GM23338 (cell line): ENCODE data around the gene TNIP2. TPM values are rescaled to one million over a fixed set of nuclear protein-coding genes. Genes with fewer than 3 reads are reported as not detected.

Source experiments
- ATAC-seq: fragments of 200-7000 bp; cut with Tn5 transposase; 3 replicates; pipeline ENCODE4 v1.9.1; 2020
- DNase-seq: peaks from one replicate; pipeline ENCODE4 v3.0.0-alpha.2; 2015; ENCODE audit warnings: low spot score
- H2AFZ ChIP-seq: fragments of 200-600 bp; sonication (generic); 2 replicates; pipeline ENCODE4 v1.8.0; 2016; ENCODE audit warnings: antibody characterized with exemption, mild to moderate bottlenecking, moderate library complexity
- H3F3A ChIP-seq: fragments of 200-600 bp; sonication (generic); replicated peaks from 2 replicates; pipeline ENCODE4 v1.8.0; 2017; ENCODE audit warnings: antibody characterized with exemption, mixed run types, low read depth
- H3K27ac ChIP-seq: fragments of 200-600 bp; sonication (generic); 2 replicates; pipeline ENCODE4 v1.6.1; 2016; ENCODE audit warnings: low read depth
- H3K27me3 ChIP-seq: fragments of 200-600 bp; sonication (generic); 2 replicates; pipeline ENCODE4 v1.8.0; 2016; ENCODE audit warnings: mild to moderate bottlenecking, mixed run types, moderate library complexity; ENCODE audit not compliant: insufficient read depth
- H3K36me3 ChIP-seq: fragments of 200-600 bp; sonication (generic); 2 replicates; pipeline ENCODE4 v1.8.0; 2016; ENCODE audit warnings: mild to moderate bottlenecking; ENCODE audit not compliant: insufficient read depth
- H3K4me1 ChIP-seq: fragments of 200-600 bp; sonication (generic); 2 replicates; pipeline ENCODE4 v1.8.0; 2016; ENCODE audit warnings: mild to moderate bottlenecking, moderate library complexity; ENCODE audit not compliant: insufficient read depth
- H3K4me2 ChIP-seq: fragments of 200-600 bp; sonication (generic); 2 replicates; pipeline ENCODE4 v1.7.1; 2017; ENCODE audit warnings: mixed run types
- H3K4me3 ChIP-seq: fragments of 200-600 bp; sonication (generic); 2 replicates; pipeline ENCODE4 v1.6.1; 2016; ENCODE audit warnings: mixed run types
- H3K79me2 ChIP-seq: fragments of 200-600 bp; sonication (generic); replicated peaks from 2 replicates; pipeline ENCODE4 v1.8.0; 2017; ENCODE audit warnings: mild to moderate bottlenecking; ENCODE audit not compliant: insufficient read depth
- H3K9me2 ChIP-seq: fragments of 200-600 bp; sonication (generic); 2 replicates; pipeline ENCODE4 v1.8.0; 2017; ENCODE audit not compliant: insufficient read depth
- H4K20me1 ChIP-seq: fragments of 200-600 bp; sonication (generic); replicated peaks from 2 replicates; pipeline ENCODE4 v1.8.0; 2017; ENCODE audit warnings: mild to moderate bottlenecking; ENCODE audit not compliant: insufficient read depth
- H3K27ac Mint-ChIP-seq: 2 replicates; pipeline ENCODE4 v1.8.0; 2020; ENCODE audit warnings: inconsistent platforms, mild to moderate bottlenecking, moderate library complexity, mixed read lengths
- H3K27me3 Mint-ChIP-seq: 3 replicates; pipeline ENCODE4 v1.8.0; 2022; ENCODE audit warnings: low read depth, mild to moderate bottlenecking, moderate library complexity, mixed read lengths, inconsistent platforms; ENCODE audit not compliant: insufficient read depth, poor library complexity
- H3K36me3 Mint-ChIP-seq: 3 replicates; pipeline ENCODE4 v1.8.0; 2021; ENCODE audit warnings: low read depth, mild to moderate bottlenecking, inconsistent platforms, moderate library complexity, mixed read lengths
- H3K4me1 Mint-ChIP-seq: 3 replicates; pipeline ENCODE4 v1.8.0; 2020; ENCODE audit warnings: mild to moderate bottlenecking, inconsistent platforms, mixed read lengths
- H3K4me3 Mint-ChIP-seq: 3 replicates; pipeline ENCODE4 v1.8.0; 2021; ENCODE audit warnings: moderate library complexity, mild to moderate bottlenecking, inconsistent platforms, mixed read lengths
- H3K9me3 Mint-ChIP-seq: 3 replicates; pipeline ENCODE4 v1.8.0; 2020; ENCODE audit warnings: moderate library complexity, mild to moderate bottlenecking, inconsistent platforms, mixed read lengths
- CREB1 ChIP-seq: fragments of 250-450 bp; sonication (Bioruptor Pico); IDR thresholded peaks from 2 replicates; pipeline ENCODE4 v1.5.0; 2020; ENCODE audit warnings: low read depth, mild to moderate bottlenecking, moderate library complexity
- EZH2phosphoT487 ChIP-seq: fragments of 200-600 bp; sonication (generic); IDR thresholded peaks from one replicate; pipeline ENCODE4 v1.8.1; 2018; ENCODE audit warnings: antibody characterized with exemption; ENCODE audit not compliant: unreplicated experiment
- NANOG ChIP-seq: IDR thresholded peaks from 2 replicates; pipeline ENCODE4 v1.6.1; 2016; ENCODE audit warnings: antibody characterized with exemption, borderline replicate concordance
- POLR2AphosphoS5 ChIP-seq: IDR thresholded peaks from 2 replicates; pipeline ENCODE4 v1.6.1; 2016; ENCODE audit warnings: antibody characterized with exemption, low read depth
- STAT1 ChIP-seq: IDR thresholded peaks from one replicate; pipeline ENCODE4 v1.6.1; 2016; ENCODE audit warnings: antibody characterized with exemption; ENCODE audit not compliant: unreplicated experiment
- ZNF114 ChIP-seq: fragments of 250-450 bp; sonication (Bioruptor Pico); IDR thresholded peaks from 2 replicates; pipeline ENCODE4 v1.5.0; 2020; ENCODE audit warnings: mild to moderate bottlenecking, moderate library complexity
- ZNF331 ChIP-seq: fragments of 250-450 bp; sonication (Bioruptor Pico); IDR thresholded peaks from 2 replicates; pipeline ENCODE4 v1.5.0; 2020; ENCODE audit warnings: low read depth, mild to moderate bottlenecking, moderate library complexity
- polyA plus RNA-seq: library from polyadenylated mRNA; unstranded; fragments of >200 nt; fragmentation: Nextera tagmentation; extraction: Ambion mirVana; gene quantifications from 2 replicates; pipeline ENCODE4 v1.2.1, GENCODE V29; 2016
- total RNA-seq: library from RNA; depleted of rRNA; stranded (reverse); fragments of >200 nt; shearing (Covaris generic); gene quantifications from 2 replicates; pipeline ENCODE4 v1.2.3, GENCODE V29; 2014
- TF ChIP-seq, protein P1 (sequence below), 2 experiments: fragments of 200-600 bp in 1 of 2; sonication (generic) in 1 of 2; conservative IDR thresholded peaks; 2 replicates each; pipeline versions ENCODE4 v1.5.1 to v1.6.1; 2016 to 2017; ENCODE audit warnings: antibody characterized with exemption in 2 of 2, low read depth in 2 of 2, mild to moderate bottlenecking in 2 of 2, moderate library complexity in 1 of 2
- TF ChIP-seq, protein P2 (sequence below): IDR thresholded peaks from one replicate; pipeline ENCODE4 v1.6.1; 2018; ENCODE audit warnings: antibody characterized with exemption; ENCODE audit not compliant: unreplicated experiment
- TF ChIP-seq, protein P3 (sequence below): IDR thresholded peaks from 2 replicates; pipeline ENCODE4 v1.6.1; 2016; ENCODE audit warnings: antibody characterized with exemption

The TNIP2 gene
- total and polyA plus RNA-seq, 2 experiments from 2014 or later = 34.8 to 61.4 TPM

GRCh38 chr4:2799971-2800690, 44.0 kb upstream of the TNIP2 start:
- no peak for DNase-seq
- H2AFZ ChIP-seq = no peak overlapping the region
- no peaks in the 10 kb centered on the region for H3K36me3 ChIP-seq
- H3F3A ChIP-seq = peaks cover 6% of the 10 kb centered on the region
- H4K20me1 ChIP-seq = no peaks in the 10 kb centered on the region
- Mint-ChIP-seq H3K4me3 (no peak overlapping the region), H3K9me3 (no peaks in the 10 kb centered on the region), H3K36me3 (no peaks in the 10 kb centered on the region), H3K27ac (no peak overlapping the region), H3K4me1 (peaks cover 19% of the 10 kb centered on the region), H3K27me3 (peaks cover 10% of the 10 kb centered on the region)
- H3K4me3 ChIP-seq = no peak overlapping the region
- H3K27ac ChIP-seq = no peak overlapping the region
- TF ChIP-seq, protein P1, sequence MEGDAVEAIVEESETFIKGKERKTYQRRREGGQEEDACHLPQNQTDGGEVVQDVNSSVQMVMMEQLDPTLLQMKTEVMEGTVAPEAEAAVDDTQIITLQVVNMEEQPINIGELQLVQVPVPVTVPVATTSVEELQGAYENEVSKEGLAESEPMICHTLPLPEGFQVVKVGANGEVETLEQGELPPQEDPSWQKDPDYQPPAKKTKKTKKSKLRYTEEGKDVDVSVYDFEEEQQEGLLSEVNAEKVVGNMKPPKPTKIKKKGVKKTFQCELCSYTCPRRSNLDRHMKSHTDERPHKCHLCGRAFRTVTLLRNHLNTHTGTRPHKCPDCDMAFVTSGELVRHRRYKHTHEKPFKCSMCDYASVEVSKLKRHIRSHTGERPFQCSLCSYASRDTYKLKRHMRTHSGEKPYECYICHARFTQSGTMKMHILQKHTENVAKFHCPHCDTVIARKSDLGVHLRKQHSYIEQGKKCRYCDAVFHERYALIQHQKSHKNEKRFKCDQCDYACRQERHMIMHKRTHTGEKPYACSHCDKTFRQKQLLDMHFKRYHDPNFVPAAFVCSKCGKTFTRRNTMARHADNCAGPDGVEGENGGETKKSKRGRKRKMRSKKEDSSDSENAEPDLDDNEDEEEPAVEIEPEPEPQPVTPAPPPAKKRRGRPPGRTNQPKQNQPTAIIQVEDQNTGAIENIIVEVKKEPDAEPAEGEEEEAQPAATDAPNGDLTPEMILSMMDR (conservative IDR thresholded peaks at IDR 0.05; ENCODE audit: low read depth in 2 of 2) = no peak
- TF ChIP-seq STAT1 = no peak
- H3K4me1 ChIP-seq = peaks cover 16% of the 10 kb centered on the region; the same call in 1 of the 2 replicates
- H3K79me2 ChIP-seq = no peaks in the 10 kb centered on the region
- H3K9me2 ChIP-seq = no peaks in the 10 kb centered on the region
- 0 out of 2 replicates have a peak overlapping the region, but pooled peaks have one; percentile 57 for H3K4me2 ChIP-seq
- no peaks in the 10 kb centered on the region for H3K27me3 ChIP-seq
- peak; percentile 11 for ATAC-seq

DNA sequence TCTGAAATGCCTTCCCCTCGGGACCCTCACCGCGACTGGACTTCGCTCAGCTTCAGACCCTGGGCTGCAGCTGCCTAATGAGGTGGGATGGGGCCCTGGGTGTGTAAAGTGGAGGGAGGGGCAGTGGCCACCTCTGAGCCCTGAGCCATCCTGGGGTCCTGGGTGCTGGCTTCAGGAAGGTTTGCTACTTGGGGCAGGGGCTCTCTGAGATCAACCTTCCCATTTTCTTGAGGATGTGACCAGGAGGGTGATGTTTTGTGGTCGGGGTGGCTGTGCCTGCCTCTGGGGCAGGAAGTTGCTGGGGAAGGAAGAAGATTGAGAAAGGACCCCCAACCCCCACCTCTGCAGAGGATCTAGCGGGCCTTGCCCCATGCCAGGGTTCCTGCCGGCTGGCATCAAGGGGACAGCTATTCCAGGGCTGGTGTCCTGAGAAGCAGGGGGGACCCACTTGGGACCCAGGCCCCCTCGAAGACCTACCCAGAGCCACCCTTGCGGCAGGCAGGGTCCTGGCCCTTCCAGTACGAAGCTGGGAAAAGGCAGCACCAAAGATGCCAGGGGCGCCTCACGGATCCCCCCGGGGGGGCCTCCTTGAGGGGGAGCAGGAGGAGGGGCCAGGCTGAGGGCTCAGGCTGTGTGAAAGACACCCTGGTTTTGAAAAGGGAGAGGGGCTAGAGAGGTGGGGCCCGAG, 43.2 kb upstream of the TNIP2 start:
- no peak for DNase-seq
- Histone ChIP-seq H3K4me1 (peaks cover 16% of the 10 kb centered on the region; the same call in 1 of the 2 replicates), H3K4me2 (no peak overlapping the region), H3F3A (peaks cover 6% of the 10 kb centered on the region), H3K9me2 (no peaks in the 10 kb centered on the region), H3K79me2 (no peaks in the 10 kb centered on the region), H3K27ac (no peak overlapping the region), H2AFZ (no peak overlapping the region), H4K20me1 (no peaks in the 10 kb centered on the region), H3K36me3 (no peaks in the 10 kb centered on the region), H3K4me3 (no peak overlapping the region), H3K27me3 (no peaks in the 10 kb centered on the region)
- no peak for ATAC-seq
- Mint-ChIP-seq H3K36me3 (no peaks in the 10 kb centered on the region), H3K4me1 (peaks cover 25% of the 10 kb centered on the region), H3K27ac (no peak overlapping the region), H3K27me3 (peaks cover 13% of the 10 kb centered on the region), H3K9me3 (no peaks in the 10 kb centered on the region), H3K4me3 (no peak overlapping the region)
- no peak for TF ChIP-seq CREB1 (CRISPR knock-in tag)
- TF ChIP-seq, protein P2, sequence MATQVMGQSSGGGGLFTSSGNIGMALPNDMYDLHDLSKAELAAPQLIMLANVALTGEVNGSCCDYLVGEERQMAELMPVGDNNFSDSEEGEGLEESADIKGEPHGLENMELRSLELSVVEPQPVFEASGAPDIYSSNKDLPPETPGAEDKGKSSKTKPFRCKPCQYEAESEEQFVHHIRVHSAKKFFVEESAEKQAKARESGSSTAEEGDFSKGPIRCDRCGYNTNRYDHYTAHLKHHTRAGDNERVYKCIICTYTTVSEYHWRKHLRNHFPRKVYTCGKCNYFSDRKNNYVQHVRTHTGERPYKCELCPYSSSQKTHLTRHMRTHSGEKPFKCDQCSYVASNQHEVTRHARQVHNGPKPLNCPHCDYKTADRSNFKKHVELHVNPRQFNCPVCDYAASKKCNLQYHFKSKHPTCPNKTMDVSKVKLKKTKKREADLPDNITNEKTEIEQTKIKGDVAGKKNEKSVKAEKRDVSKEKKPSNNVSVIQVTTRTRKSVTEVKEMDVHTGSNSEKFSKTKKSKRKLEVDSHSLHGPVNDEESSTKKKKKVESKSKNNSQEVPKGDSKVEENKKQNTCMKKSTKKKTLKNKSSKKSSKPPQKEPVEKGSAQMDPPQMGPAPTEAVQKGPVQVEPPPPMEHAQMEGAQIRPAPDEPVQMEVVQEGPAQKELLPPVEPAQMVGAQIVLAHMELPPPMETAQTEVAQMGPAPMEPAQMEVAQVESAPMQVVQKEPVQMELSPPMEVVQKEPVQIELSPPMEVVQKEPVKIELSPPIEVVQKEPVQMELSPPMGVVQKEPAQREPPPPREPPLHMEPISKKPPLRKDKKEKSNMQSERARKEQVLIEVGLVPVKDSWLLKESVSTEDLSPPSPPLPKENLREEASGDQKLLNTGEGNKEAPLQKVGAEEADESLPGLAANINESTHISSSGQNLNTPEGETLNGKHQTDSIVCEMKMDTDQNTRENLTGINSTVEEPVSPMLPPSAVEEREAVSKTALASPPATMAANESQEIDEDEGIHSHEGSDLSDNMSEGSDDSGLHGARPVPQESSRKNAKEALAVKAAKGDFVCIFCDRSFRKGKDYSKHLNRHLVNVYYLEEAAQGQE = no peak
- no peak for TF ChIP-seq POLR2AphosphoS5
- no peak for TF ChIP-seq ZNF331
- TF ChIP-seq, protein P3, sequence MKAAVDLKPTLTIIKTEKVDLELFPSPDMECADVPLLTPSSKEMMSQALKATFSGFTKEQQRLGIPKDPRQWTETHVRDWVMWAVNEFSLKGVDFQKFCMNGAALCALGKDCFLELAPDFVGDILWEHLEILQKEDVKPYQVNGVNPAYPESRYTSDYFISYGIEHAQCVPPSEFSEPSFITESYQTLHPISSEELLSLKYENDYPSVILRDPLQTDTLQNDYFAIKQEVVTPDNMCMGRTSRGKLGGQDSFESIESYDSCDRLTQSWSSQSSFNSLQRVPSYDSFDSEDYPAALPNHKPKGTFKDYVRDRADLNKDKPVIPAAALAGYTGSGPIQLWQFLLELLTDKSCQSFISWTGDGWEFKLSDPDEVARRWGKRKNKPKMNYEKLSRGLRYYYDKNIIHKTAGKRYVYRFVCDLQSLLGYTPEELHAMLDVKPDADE = no peak
- TF ChIP-seq, protein P1 (conservative IDR thresholded peaks at IDR 0.05; ENCODE audit: low read depth in 2 of 2) = no peak
- no peak for TF ChIP-seq STAT1
- no peak for TF ChIP-seq EZH2phosphoT487
- TF ChIP-seq NANOG = no peak
- no peak for TF ChIP-seq ZNF114
